ENCODE data around the gene CCNI2.

CCNI2 gene

GRCh38 chr5:132750471-132751230 is 3.4 kb downstream of the CCNI2 start:
- no peak for DNase-seq (ENCODE audit: low spot score)

DNA sequence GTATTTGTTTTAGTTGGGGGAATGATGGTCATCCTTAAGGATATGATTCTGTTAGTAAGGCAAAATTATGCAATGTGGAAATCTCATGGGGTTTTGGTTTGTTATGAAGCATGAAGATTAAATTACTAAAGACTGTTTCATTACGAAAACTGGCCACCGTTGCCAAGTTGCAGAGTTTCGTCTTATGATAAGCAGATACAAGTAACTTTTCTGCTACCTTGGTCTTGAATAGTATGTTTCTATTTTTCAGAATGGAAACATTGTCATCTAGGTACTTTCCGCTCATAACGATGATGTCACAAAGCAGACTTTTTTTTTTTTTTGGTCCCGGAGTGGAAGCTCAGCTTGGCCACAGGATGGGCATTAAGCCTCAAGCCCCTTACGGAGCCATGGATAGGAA is 4.2 kb downstream of the CCNI2 start:
- DNase-seq (ENCODE audit: low spot score): no peak

- DNase-seq (ENCODE audit: low spot score): no peak
These were observed 4.8 kb downstream of the CCNI2 start for GRCh38 chr5:132751971-132752580.

DNA sequence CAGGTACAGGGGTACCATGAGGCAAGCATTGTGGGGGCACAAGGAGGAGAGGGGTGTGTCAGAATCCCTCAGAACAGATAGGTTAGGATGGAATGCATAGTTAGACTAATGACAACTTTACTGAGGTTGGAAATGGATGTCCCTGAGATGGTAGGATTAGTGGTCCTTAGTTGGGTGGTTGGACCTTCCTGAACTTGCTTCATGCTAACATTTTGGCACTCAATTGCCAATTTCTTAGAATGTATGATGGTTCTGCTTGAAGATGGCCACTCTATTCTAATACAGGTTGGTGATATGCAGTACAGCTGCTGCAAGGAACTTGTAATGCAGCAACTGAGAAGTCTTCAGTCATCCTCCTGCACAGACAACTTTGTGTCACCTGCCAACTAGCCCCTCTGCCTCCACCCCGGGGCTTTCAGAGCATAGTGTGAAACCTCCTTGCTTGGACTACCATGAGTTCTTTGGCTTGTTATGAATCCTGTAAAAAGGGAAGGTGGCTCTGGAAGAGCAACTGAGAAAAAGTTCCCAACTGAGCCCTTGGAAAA is 5.4 kb downstream of the CCNI2 start:
- DNase-seq (ENCODE audit: low spot score): no peak

GRCh38 chr5:132753135-132753987 is 6.1 kb downstream of the CCNI2 start:
- DNase-seq (ENCODE audit: low spot score): peak; percentile 47

DNA sequence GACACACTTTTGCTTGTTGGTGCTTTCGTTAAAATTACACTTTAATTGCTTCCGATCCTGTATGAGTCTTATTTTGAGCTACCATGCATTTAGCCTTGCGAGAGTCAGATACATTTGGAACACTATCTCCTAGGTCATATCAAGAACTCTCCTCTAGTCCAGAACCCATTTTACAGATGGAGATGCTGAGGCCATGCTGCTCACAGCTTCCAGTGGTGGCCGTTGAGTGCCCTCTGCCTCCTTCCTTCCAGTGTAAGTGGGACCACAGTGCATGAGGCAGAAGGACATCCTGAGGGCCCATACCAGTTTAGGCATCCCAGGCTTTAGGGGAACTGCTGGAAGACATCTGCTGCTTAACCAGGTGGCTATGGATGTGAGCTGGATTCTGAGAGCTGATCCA is 6.9 kb downstream of the CCNI2 start:
- DNase-seq (ENCODE audit: low spot score): no peak

- DNase-seq (ENCODE audit: low spot score): peak; percentile 55
These were observed 7.7 kb downstream of the CCNI2 start for GRCh38 chr5:132754947-132755346.

DNA sequence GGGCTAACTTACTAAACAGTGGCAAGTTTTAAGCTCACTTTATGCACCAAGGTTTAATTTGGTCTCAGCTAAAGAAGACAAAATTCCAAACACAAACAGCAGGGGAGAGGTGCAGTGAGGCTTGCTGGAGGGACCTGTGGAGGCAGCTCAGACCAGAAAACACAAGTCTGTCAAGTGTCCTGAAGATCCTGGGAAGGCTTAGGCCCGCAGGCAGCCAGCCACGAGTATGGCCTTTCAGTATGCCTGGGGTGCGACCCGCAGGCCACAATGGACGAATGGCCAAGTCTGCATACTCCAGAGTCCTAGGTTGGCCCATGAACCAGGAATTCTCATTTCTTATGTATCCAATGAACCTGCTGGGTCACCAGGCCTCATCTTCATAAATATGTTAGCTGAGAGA is 9.3 kb downstream of the CCNI2 start:
- DNase-seq (ENCODE audit: low spot score): no peak

GRCh38 chr5:132758451-132758850 is 11.2 kb downstream of the CCNI2 start:
- DNase-seq (ENCODE audit: low spot score): no peak

- no peak for DNase-seq (ENCODE audit: low spot score)
These were observed 12.2 kb downstream of the CCNI2 start for GRCh38 chr5:132759114-132760048.

GRCh38 chr5:132760049-132760420 is 12.8 kb downstream of the CCNI2 start:
- no peak for DNase-seq (ENCODE audit: low spot score)

DNA sequence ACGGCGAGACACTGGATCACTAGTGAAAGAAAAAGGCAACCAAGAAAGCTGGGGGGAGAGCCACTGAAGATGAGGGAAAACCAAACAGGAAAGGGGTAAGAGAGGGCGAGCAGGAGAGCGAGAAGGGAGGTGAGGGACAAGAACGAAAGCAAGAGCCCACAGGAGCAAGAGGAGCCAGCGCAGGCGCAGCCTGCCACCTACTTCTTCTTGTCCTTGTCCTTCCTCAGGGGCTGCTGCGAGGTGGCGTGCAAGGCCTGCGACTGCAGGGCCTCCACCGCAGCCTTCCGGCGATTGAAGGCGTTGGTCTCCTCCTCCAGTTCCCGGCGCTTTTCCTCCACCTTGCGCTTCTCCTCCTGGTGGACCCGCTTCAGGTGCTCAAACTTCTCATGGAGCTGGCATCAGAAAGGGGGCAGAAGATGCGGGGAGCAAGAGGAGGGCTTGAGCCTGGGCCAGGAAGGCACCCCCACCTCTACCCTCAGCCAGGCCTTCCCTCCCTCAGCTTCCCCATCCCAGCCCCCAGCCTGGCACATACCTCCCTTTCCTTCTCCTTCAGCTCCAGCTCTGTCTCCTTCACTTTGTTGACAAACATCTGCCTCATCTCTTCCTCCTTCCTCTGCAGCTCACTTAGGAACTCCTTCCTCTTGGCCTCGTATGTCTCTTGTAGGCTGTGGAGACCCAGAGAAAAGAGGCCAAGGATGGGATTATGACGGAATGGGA is 13.5 kb downstream of the CCNI2 start:
- DNase-seq (ENCODE audit: low spot score): no peak

- no peak for DNase-seq (ENCODE audit: low spot score)
These were observed 14.4 kb downstream of the CCNI2 start for GRCh38 chr5:132761321-132762240.

- DNase-seq (ENCODE audit: low spot score): no peak
These were observed 15.2 kb downstream of the CCNI2 start for GRCh38 chr5:132762246-132763000.

GRCh38 chr5:132763181-132764036 is 16.2 kb downstream of the CCNI2 start:
- DNase-seq (ENCODE audit: low spot score): no peak

GRCh38 chr5:132764051-132764450 is 16.8 kb downstream of the CCNI2 start:
- no peak for DNase-seq (ENCODE audit: low spot score)

DNA sequence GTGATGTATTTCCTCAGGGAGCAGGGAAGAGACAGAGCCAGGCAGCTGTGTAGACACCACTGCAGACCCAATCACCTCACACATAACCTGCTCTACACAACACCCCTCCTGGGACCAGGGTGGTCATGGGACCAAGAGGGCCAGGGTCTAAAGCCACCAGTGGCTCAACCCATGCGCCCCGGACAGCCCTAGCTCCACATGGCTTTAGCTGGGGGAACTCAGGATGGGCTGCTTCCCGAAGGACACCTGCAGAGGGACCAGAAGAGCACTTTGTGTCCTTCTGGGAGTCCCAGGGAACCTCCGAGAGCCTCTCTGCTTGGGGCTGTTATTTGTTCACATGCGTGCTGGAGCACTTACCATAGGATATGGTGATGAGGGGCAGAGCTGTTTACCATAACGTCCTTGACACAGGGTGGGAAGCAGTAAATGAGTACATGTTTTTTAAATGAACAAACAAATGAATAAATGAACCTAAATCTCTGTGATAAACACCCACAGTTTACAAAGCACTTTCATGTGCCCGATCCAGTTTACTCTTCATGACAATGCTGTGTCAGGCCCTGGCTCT is 17.5 kb downstream of the CCNI2 start:
- DNase-seq (ENCODE audit: low spot score): no peak

Data from SW480 (cell line).